ENCODE results near the gene ANKRD11. TPM values are rescaled to one million over a fixed set of nuclear protein-coding genes. Genes with fewer than 3 reads are reported as not detected.

The ANKRD11 gene
- polyA plus RNA-seq, 1 donor from 2014 or later = 32.5 TPM

GRCh38 chr16:89312598-89313299, 177.6 kb downstream of the ANKRD11 start:
- Histone ChIP-seq H3K79me2 (replicated peaks; ENCODE audit: insufficient read depth, low read length) (peaks cover 41% of the 10 kb centered on the region), H3K4me3 (ENCODE audit: low read length) (no peak overlapping the region), H3F3A (ENCODE audit: insufficient read depth, low read length, poor library complexity, severe bottlenecking) (no peaks in the 10 kb centered on the region), H4K20me1 (ENCODE audit: insufficient read depth) (no peaks in the 10 kb centered on the region), H3K36me3 (ENCODE audit: insufficient read depth, low read length) (no peaks in the 10 kb centered on the region), H3K9ac (ENCODE audit: low read length) (no peak overlapping the region), H2AFZ (ENCODE audit: low read depth, low read length) (no peak overlapping the region), H3K4me2 (ENCODE audit: low read length) (no peak overlapping the region), H3K27ac (ENCODE audit: low read length) (no peak overlapping the region), H3K9me3 (ENCODE audit: low read length) (no peaks in the 10 kb centered on the region), H3K27me3 (ENCODE audit: insufficient read depth, low read depth, low read length) (no peaks in the 10 kb centered on the region), H3K9me2 (ENCODE audit: insufficient read depth, low read length) (no peaks in the 10 kb centered on the region)
- TF ChIP-seq EP300 (conservative IDR thresholded peaks at IDR 0.05; ENCODE audit: poor library complexity, severe bottlenecking) (no peak), POLR2AphosphoS5 (IDR thresholded peaks at IDR 0.05) (no peak), TAF1 (IDR thresholded peaks at IDR 0.05; ENCODE audit: low read depth) (no peak), MXI1 (conservative IDR thresholded peaks at IDR 0.05; ENCODE audit: poor library complexity, severe bottlenecking) (no peak), SMC3 (conservative IDR thresholded peaks at IDR 0.05; ENCODE audit: poor library complexity) (no peak), EZH2 (IDR thresholded peaks at IDR 0.05; ENCODE audit: borderline replicate concordance, insufficient read depth, low read length, poor library complexity, severe bottlenecking) (no peak), REST (IDR thresholded peaks at IDR 0.05; ENCODE audit: borderline replicate concordance) (no peak), CTCF (IDR thresholded peaks at IDR 0.05; ENCODE audit: poor library complexity, severe bottlenecking) (no peak), RAD21 (conservative IDR thresholded peaks at IDR 0.05) (no peak)

- H4K20me1 ChIP-seq (ENCODE audit: insufficient read depth) = no peaks in the 10 kb centered on the region
- H3K9me3 ChIP-seq (ENCODE audit: low read length) = no peaks in the 10 kb centered on the region
- no peaks in the 10 kb centered on the region for H3K27me3 ChIP-seq (ENCODE audit: insufficient read depth, low read depth, low read length)
- no peak overlapping the region for H3K4me2 ChIP-seq (ENCODE audit: low read length)
- no peaks in the 10 kb centered on the region for H3K9me2 ChIP-seq (ENCODE audit: insufficient read depth, low read length)
- H3K79me2 ChIP-seq (replicated peaks; ENCODE audit: insufficient read depth, low read length) = peaks cover 41% of the 10 kb centered on the region
- H2AFZ ChIP-seq (ENCODE audit: low read depth, low read length) = no peak overlapping the region
- no peaks in the 10 kb centered on the region for H3K36me3 ChIP-seq (ENCODE audit: insufficient read depth, low read length)
- H3K27ac ChIP-seq (ENCODE audit: low read length) = no peak overlapping the region
- no peak overlapping the region for H3K4me3 ChIP-seq (ENCODE audit: low read length)
- TF ChIP-seq MXI1 (conservative IDR thresholded peaks at IDR 0.05; ENCODE audit: poor library complexity, severe bottlenecking) (no peak), CTCF (IDR thresholded peaks at IDR 0.05; ENCODE audit: poor library complexity, severe bottlenecking) (no peak), TAF1 (IDR thresholded peaks at IDR 0.05; ENCODE audit: low read depth) (no peak), RAD21 (conservative IDR thresholded peaks at IDR 0.05) (no peak), EZH2 (IDR thresholded peaks at IDR 0.05; ENCODE audit: borderline replicate concordance, insufficient read depth, low read length, poor library complexity, severe bottlenecking) (no peak), EP300 (conservative IDR thresholded peaks at IDR 0.05; ENCODE audit: poor library complexity, severe bottlenecking) (no peak), SMC3 (conservative IDR thresholded peaks at IDR 0.05; ENCODE audit: poor library complexity) (no peak), POLR2AphosphoS5 (IDR thresholded peaks at IDR 0.05) (no peak), REST (IDR thresholded peaks at IDR 0.05; ENCODE audit: borderline replicate concordance) (no peak)
- H3F3A ChIP-seq (ENCODE audit: insufficient read depth, low read length, poor library complexity, severe bottlenecking) = no peaks in the 10 kb centered on the region
- H3K9ac ChIP-seq (ENCODE audit: low read length) = no peak overlapping the region
Measured at GRCh38 chr16:89312194-89312593, 178.2 kb downstream of the ANKRD11 start.
